H1 (cell line): ENCODE measurements around the gene FANCM. TPM values are rescaled to one million over a fixed set of nuclear protein-coding genes. Genes with fewer than 3 reads are reported as not detected.

ENCODE experiments used
- CHD1 ChIP-seq: IDR thresholded peaks from 2 replicates; pipeline ENCODE4 v1.6.1; 2012; ENCODE audit warnings: low read depth, low read length, improper control_type of control experiment
- CREB1 ChIP-seq: IDR thresholded peaks from 2 replicates; pipeline ENCODE4 v1.6.1; 2012; ENCODE audit warnings: inconsistent platforms
- RFX5 ChIP-seq: IDR thresholded peaks from 2 replicates; pipeline ENCODE4 v1.6.1; 2011; ENCODE audit warnings: low read depth, low read length, improper control_type of control experiment, borderline replicate concordance
- polyA plus RNA-seq, 7 experiments: library from polyadenylated mRNA; depleted of rRNA in 3 of 7; stranded (reverse) in 5 of 7; unstranded in 2 of 7; fragments of >200 nt in 5 of 7; fragments of 200-250 nt in 2 of 7; gene quantifications; 1 replicate in 5 of 7; 2 replicates in 1 of 7; 4 replicates in 1 of 7; pipeline versions ENCODE4 v1.2.1 to v1.2.3, GENCODE V29; 2011 to 2013; ENCODE audit warnings: missing spikeins in 2 of 7, mixed read lengths in 2 of 7
- total RNA-seq: library from RNA; stranded (reverse); fragmentation: NEBNext Ultra II Directional; extraction: Animal tissue kit (Norgen Biotek cat#: 25700); gene quantifications from 2 replicates; pipeline ENCODE4 v1.2.1, GENCODE V29; 2021
- TF ChIP-seq, protein P1 (sequence below): IDR thresholded peaks from 2 replicates; pipeline ENCODE4 v1.6.1; 2012; ENCODE audit warnings: inconsistent platforms

FANCM gene
- total and polyA plus RNA-seq, 2 of the 8 experiments (the other 6 are each of a cell fraction or from before 2014, with no cell fraction given): 3.2 to 10.5 TPM

DNA sequence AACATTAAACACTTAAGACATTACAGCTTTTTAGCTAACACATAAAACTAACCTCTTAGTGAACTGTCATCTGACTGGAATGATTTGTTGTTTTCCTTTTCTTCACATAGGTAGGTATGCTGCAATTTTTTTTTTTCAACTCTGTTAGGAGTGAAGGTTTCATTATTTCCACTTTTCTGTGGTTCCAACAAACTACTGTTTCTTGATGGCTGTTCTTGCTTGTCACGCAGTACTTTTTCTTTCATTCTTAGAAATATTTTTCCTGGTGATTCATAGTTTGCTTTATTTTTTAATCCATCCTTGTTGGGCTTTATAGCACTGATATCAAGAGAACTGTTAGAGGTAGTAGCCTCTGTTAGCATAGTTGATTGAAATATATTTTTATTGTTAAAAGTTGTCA, 111.0 kb downstream of the FANCM start (continued):
- TF ChIP-seq, protein P1, sequence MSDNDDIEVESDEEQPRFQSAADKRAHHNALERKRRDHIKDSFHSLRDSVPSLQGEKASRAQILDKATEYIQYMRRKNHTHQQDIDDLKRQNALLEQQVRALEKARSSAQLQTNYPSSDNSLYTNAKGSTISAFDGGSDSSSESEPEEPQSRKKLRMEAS: no peak
- TF ChIP-seq CREB1: no peak
- no peak for TF ChIP-seq CHD1
- no peak for TF ChIP-seq RFX5
